Measurements from ENCODE around the gene RBCK1.

- TF ChIP-seq CTCF (IDR thresholded peaks at IDR 0.05) (no peak), POLR2A (IDR thresholded peaks at IDR 0.05) (no peak)
These were observed 26.4 kb upstream of the RBCK1 start for GRCh38 chr20:381581-382290.
